ENCODE measurements around the gene NOP56. TPM values are rescaled to one million over a fixed set of nuclear protein-coding genes. Genes with fewer than 3 reads are reported as not detected.

The NOP56 gene
- total and polyA plus RNA-seq, 2 of the 8 experiments (the other 6 are each of a cell fraction or from before 2014, with no cell fraction given), result 391 to 677 TPM

- TF ChIP-seq EGR1 (IDR thresholded peaks at IDR 0.05; ENCODE audit: borderline replicate concordance, low read depth, low read length) (no peak), CTCF (IDR thresholded peaks at IDR 0.05; ENCODE audit: control extremely low read depth in 1 of 3, insufficient read depth in 1 of 3, low read depth in 1 of 3, low read length in 3 of 3) (no peak)
Observed at GRCh38 chr20:2616634-2617033, 35.8 kb upstream of the NOP56 start (continued).
